Measurements from ENCODE around the gene EDEM1.

- TF ChIP-seq, protein P1, sequence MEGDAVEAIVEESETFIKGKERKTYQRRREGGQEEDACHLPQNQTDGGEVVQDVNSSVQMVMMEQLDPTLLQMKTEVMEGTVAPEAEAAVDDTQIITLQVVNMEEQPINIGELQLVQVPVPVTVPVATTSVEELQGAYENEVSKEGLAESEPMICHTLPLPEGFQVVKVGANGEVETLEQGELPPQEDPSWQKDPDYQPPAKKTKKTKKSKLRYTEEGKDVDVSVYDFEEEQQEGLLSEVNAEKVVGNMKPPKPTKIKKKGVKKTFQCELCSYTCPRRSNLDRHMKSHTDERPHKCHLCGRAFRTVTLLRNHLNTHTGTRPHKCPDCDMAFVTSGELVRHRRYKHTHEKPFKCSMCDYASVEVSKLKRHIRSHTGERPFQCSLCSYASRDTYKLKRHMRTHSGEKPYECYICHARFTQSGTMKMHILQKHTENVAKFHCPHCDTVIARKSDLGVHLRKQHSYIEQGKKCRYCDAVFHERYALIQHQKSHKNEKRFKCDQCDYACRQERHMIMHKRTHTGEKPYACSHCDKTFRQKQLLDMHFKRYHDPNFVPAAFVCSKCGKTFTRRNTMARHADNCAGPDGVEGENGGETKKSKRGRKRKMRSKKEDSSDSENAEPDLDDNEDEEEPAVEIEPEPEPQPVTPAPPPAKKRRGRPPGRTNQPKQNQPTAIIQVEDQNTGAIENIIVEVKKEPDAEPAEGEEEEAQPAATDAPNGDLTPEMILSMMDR (IDR thresholded peaks at IDR 0.05): no peak
- TF ChIP-seq POLR2A (IDR thresholded peaks at IDR 0.05): no peak
These were observed 52.1 kb downstream of the EDEM1 start for GRCh38 chr3:5239602-5240001.
